GM19025 (cell line): ENCODE measurements around the gene FAM184A.

ENCODE experiments used
- ATAC-seq: cut with Tn5 transposase; IDR thresholded peaks from one replicate; pipeline ENCODE4 v1.9.1; 2021; ENCODE audit warnings: mild to moderate bottlenecking, low read depth, moderate library complexity; ENCODE audit not compliant: unreplicated experiment

FAM184A gene

DNA sequence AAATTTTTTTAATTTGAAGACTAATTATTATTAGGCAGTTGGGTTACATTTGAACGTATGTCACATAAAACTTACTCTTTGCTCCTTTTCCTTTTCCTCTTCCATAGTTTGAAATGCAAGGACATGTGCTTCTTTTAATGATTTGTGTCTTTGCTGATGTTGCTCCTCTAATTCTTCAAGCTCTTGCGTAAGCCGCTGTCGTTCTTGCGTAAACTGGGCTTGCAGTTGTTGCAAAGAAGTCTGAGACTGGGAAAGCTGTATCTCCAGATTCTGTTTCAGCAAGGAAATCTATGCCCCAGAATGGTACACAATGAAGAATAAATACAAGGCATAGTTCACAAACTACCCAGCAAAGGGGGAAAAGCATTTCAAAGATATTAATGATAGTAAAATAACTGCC, 98.4 kb downstream of the FAM184A start:
- no peak for ATAC-seq

DNA sequence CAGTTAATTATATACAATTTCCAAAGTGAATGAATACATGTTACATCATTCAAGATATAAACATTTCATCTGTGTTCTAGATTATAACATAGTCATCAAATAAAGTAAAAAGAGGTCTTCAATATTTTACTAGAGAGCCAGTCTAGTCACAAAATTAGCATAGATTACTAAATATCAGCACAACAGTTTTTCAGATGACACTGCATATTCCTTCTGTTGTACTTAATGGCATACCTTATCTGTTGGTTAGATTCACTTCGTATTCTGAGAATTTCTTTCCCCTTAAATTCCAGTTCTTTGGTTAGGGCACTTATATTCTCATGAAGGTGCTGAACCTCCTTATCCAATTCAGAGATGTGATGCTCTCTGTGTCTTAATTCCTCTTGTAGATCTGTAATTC, 103.7 kb downstream of the FAM184A start:
- ATAC-seq, result no peak

DNA sequence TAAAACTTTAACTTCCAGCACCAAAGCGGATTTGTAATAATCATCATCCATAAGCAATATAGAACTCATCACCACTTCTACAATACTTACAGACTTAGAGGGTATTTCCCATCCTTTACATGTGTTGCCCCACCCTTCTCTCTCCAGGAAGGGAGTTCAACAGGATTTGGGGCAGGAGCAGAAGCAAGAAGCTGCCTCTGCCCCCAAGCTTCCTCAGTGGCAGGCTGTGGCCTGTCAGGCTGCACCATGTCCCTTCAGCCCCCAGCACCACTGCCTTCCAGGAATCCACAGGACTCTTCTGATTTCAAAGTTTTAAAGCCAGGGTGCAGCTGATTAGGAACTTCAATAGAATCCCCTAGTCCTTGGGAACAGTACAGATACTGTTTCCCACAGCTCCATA, 106.8 kb downstream of the FAM184A start:
- no peak for ATAC-seq

DNA sequence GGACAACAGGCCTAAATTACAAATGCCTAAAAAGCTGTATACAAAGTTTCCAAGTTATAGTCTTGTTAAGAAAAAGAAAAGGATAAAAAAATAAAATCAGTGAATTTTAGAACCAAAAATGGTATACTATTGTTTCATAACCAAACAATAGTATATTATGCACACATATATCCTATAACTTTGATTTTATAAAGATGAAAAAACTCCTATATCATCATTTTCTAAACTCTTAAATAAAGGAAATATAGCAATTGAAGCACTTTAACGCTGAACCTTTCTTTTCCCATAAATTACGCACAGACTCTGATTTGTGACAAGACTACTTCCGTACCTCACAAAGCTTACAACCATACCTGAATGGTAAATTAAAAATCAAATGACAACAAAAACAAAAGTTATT, 107.6 kb downstream of the FAM184A start:
- no peak for ATAC-seq

DNA sequence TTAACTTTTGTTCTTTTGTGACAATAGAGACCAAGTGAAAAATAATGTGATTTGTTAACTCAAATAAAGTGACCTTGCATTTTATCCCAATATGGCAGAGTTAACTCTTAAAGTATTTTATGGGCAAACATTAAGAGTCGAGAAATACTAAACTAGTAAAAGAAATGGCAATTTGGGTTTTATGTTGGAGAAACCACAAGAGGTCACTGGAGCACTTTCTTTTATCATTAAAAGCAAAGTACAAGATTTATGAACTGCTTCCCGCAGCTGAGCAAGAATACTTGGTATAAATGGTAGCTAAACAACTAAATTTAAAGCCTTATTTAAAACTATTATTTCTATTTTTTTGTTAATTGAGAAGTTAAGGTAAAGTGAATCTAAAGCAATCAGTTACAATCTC, 110.0 kb downstream of the FAM184A start:
- no peak for ATAC-seq

DNA sequence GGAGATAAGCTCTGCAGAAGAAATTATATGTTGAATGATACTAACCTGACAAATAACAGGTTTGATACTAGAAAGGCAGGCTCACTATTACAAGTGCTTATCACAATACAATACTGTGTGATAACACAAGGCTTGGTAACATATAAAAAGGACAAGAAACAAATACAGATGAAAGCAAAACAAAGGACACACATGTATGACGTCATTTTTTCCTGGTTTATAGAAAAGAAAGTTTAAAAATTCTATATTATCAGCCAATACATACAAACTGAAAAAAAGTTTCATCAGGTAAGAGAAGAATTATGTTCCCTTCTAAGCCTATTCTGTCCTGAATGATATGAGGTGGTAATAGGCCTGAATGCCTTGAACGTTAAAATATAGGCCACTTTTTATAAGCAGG, 111.2 kb downstream of the FAM184A start:
- no peak for ATAC-seq

DNA sequence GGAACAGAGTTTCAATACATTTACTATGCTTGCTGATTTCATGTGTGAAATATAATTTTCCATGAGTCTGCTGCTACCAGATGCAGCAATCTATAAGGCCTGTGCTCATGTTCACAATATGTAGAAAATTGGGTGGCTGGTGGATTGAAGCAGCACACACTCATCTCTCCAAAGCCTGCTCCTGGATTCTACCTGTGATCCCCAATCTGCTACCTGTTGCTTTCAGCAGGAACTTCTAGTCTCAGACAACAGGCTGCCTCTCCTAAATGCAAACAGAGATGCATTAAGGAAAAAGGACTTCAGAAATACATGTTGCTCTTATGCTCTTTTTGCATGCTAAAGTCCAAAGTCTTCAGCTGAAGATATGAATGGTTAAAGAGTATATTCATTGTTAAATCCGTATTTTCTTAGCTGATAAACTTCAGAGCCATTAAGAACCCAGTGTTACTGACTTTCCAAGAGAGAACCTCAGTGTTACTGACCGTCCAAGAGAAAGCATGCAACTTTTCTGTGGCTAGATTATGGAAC, 112.6 kb downstream of the FAM184A start:
- no peak for ATAC-seq

DNA sequence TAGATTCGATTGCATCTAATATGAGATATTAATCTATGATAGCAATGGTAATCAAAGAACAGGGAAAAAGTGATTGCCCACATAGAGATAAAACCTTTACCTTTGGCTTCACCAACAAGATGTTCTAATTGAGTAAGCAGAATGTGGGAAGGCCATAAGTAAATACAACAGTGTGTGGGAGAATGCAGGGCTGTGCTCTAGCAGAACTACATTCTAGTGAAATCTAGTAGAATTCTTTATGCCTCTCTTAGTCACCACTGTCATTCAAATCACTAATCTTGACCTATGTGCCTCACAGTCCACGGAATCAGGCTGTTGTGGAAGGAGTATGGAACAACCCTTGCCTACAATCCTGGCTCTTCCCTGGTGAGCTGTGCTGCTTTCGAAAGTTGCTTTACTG, 113.1 kb downstream of the FAM184A start:
- no peak for ATAC-seq

DNA sequence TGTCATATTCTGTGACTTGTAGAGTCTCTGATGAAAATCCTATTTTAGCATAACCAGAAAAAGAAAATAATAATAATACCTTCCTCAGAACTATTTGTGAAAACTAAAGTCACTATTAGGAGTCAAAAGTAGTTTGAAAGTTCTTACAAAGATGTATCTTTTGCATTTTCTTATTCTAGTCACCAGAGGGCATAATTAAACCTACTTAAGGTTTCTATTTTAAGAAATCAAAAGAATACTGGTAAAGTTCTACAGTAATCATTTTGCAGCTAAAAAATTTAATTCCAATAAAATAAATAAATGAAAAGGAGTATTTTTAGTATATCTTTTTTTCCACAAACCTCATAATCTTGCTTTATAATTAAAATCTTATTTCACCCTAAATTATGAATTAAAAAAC, 115.5 kb downstream of the FAM184A start:
- no peak for ATAC-seq

DNA sequence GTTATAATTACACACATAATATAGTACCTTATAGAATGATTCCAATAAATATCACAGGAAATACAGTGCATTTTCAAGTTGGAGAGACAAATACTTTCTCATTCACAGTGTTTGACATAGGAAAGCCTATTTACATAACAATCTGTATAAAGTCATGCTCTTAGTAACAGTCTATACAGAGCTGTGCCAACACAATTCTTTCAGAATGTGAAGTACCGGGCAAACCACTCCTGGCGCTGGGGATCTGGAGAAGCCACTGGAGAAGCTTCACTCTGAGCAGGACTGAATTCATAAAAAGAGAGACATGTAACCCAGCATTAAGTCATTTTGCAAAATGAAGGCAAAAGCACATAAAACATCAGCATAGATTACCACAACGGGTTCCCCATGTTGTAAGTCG, 118.6 kb downstream of the FAM184A start:
- ATAC-seq, result no peak

DNA sequence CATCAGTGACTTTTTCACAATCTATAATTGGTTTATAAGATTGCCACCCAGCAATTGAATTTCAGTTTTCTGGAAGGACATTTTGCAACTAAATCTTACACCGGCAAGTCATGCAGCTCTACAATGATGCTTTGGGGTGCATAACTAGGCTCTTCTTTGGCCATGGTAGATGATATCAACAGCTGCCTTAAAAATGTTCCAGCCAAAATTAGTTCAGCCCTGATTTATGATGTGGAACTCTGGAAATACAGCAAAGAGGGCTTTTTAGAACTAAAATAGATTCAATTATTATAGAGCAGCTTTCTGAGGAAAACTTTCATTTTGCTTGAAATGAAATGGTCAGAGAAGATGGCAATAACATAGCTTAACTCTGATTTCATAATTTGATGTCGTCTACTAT, 125.1 kb downstream of the FAM184A start:
- no peak for ATAC-seq

DNA sequence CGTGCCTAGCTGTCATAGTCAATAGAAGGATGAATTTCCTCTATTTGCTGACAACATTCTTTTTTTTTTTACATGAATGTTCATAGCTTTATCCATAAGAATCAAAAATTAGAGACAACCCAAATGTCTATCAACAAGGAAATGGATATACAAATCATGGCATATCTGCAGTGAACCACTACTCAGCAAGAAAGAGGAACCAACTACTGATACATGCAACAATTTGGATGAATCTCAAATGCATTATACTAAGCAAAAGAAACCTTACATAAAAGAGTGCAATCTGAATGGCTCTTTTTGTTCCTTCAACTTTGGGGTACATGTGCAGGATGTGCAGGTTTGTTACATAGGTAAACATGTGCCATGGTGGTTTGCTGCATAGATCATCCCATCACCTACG, 125.8 kb downstream of the FAM184A start:
- no peak for ATAC-seq

DNA sequence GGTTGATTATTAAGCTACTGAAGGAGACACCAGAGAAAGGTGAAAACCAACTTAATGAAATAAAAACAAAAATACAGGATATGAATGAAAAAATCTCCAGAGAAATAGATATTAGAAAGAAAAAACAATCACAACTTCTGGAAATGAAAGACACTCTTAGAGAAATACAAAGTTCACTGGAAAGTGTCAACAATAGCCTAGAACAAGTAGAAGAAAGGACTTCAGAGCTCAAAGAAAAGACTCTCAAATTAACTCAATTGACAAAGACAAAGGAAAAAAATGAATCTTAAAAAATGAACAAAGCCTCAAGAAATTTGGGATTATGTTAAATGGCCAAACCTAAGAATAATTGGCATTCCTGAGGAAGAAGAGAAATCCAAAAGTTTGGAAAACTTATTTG, 133.2 kb downstream of the FAM184A start:
- no peak for ATAC-seq

DNA sequence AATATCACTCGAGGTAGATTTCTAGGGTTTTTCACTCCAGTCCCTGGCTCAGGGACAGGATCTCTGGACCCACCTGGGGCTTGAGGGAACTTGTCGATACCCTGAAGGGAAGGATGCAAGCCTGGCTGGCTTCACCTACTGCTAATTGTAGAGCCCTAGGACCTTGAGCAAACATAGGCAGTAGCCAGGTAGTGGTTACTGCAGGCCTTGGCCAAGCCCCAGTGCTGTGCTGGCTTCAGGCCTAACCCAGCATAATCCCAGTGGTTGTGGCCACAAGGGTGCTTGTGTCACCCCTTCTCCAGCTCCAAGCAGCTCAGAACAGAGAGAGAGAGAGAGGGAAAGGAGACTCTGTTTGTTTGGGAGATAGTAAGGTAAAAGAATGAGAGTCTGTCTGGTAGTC, 137.7 kb downstream of the FAM184A start:
- no peak for ATAC-seq

DNA sequence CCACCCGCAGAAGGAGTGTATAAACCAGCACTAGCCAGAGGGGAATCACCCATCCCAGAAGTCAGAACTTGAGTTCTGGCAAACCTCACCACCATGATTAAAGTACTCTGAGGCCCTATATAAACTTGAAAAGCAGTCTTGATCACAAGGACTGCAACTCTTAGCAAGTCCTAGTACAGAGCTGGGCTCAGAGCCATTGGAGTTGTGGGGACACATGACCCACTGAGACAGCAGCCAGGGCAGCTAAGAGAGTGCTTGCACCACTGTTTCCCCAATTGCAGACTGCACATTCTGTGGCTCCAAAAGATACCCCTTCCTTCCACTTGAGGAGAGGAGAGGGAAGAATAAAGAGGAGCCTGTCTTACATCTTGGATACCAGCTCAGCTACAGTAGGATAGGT, 138.8 kb downstream of the FAM184A start:
- ATAC-seq, result no peak

DNA sequence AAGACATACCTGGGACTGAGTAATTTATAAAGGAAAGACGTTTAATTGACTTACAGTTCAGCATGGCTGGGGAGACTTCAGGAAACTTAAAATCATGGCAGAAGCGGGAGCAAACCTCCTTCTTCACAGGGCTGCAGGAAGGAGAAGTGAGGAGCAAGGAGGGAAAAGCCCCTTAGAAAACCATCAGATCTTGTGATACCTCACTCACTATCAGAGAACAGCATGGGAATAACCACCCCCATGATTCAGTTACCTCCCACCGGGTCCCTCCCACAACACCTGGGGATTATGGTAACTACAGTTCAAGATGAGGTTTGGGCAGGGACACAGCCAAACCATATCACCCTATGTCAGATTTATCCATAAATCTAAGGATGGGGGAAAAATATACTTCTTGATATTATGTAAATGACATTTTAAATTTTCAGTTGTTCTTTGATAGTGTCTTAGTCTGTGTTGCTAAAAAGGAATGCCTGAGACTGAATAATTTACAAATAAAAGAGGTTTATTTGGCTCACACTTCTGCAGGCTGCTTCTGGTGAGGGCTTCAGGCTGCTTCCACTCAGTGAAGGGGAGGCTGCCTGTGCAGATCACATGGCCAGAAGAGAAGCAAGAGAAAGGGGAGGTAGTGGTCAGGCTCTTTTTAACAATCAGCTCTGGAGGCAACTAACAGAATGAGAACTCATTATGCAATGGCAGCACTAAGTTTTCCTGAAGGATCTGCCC, 142.3 kb downstream of the FAM184A start:
- no peak for ATAC-seq

DNA sequence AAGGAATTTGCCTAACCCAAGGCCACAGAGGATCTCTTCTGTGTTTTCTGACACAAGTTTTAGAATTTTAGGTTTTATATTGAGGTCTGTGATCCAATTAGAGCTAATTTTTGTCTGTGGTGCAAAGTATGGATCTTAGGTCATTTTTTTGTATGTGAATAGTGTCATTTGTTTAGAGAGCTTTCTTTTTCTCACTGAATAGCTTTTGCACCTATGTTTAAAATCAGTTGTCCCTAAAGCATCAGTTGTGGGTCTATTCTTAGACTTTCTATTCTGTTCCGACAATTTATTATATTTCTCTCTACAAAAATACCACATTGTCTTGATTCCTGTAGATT, 143.2 kb downstream of the FAM184A start:
- ATAC-seq, result no peak

DNA sequence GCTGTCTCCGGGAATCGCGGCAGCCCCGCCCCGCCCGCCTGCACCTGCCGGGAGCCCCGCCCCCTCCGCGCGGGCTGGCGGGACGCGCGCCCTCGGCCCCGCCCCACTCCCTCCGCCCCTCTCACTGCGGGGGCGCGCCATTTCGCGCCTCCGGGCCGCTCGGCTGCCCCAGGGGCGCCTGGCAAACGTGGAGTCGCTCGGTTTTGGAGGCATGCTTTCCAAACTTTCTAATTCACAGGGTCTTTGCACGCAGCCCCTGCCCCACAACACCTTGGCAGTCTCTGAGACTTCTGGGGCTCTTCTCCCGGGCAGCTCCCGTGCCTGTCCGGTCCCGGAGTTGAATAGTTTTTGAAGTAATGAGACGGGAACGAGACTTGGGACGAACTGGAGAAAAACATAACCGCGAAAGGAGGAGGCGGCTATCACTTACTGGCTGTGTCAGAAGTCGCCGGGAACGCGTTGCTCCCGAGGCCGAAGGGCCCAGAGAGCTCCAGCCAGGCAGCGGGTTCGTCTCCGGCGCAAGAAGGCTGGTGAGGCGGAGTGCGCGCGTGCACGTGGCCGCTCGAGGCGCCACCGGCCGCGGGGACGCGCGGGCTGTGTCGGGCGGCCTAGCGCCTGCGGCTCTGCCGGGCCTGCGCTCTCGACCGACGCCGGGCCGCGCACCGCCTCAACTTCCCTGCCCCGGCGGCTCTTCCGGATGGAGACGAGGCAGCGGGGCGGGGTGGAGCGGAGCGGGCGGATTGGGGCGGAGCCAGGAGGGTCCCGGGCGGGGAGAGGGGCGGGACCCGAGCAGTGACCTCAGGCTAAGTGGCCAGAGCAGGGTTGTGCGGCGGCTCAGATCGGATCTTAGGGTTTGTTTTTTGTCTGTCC, 143.8 kb downstream of the FAM184A start, which contains the start of gene MCM9:
TSS of gene MCM9 (minus strand) at position 699 of the 870 bp plus-strand sequence. CDS start 3,436 bp downstream, outside the sequence.
- peak; percentile 94 for ATAC-seq

DNA sequence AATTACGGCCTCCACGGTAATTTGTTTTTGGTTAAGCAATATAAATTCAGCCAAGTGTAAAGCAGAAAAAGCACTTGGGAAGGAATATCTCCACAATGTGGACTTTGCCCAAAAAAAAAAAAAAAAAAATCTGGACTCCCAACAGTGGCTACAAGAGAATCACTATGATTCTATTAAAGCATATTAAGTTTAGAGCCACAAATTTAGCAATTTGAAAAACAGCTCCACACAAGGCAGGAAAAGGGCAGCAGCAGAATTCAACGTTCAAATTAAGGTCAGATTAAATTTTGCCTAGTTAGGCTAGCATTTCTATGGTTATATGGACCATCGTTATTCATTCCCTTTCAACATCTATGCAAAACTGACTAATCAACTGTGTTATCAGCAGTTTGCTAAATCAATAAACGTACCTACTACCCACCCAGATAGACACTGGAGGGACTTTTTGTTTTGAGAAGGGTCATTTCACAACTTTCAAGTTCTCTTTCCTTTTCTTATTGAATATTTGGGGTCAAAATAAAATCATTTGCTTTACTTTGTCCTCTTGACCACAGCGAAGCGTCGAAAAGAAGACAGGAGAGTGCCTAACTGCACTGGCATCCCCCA, 144.5 kb downstream of the FAM184A start:
- peak; percentile 0 for ATAC-seq

DNA sequence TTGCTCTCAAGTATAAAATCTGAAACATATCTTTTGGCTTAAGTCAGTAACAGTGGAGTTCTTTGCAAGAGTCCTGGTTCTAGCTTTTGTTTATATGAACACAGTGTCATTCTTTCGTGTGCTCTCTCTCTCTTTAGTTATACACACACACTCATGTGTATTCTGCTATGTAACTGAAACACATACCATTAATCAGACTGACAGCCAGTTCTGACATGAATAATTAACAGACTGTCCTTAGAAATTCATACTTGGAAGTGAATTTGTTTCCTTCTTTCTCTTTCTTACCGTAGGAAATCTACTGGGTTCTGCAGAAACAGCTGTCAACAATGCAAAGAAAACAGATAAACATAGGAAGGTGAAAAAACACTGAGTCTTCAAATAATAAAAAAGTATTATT, 146.0 kb downstream of the FAM184A start:
- ATAC-seq, result no peak

DNA sequence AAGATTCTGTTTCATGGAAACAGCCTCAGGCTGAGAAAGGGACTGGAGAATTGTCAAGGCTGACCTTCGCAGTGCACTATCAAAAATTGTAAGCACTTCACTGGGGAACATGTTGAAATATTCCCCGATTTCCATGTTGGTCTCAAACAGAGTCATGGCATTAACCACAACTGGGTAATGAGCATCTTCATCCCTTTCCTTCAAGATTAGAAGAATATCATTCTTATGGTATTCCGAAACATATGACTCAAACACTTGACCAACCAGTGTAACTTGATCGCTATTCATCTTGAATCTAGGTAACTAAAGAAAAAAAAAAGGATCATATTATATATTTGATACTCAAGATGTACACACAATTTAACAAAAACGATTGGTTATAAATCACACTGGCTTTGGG, 147.0 kb downstream of the FAM184A start:
- ATAC-seq, result no peak
